Panc1 (cell line): ENCODE results near the gene CFAP410. TPM values are rescaled to one million over a fixed set of nuclear protein-coding genes. Genes with fewer than 3 reads are reported as not detected.
A peak's percentile ranks its signal among the peaks of the same experiment; 100 is the strongest.

ENCODE experiments used
- ATAC-seq: fragments of 200-7000 bp; cut with Tn5 transposase; 2 replicates; pipeline ENCODE4 v1.9.1; 2020; ENCODE audit warnings: mild to moderate bottlenecking, moderate library complexity
- BruUV-seq: library from RNA; stranded (reverse); fragments of 400-500 nt; replicated peaks from 2 replicates; lab custom pipeline; 2021; lab: Mats Ljungman, UMichigan
- CTCF ChIA-PET: fragments of 300-600 bp; sonication (Branson Sonifier 250); formaldehyde crosslinking; loops from one replicate; lab custom pipeline; 2022; ENCODE audit warnings: antibody characterized with exemption; lab: Charles Lee
- POLR2A ChIA-PET: fragments of 300-600 bp; sonication (Branson Sonifier 250); formaldehyde crosslinking; loops from one replicate; lab custom pipeline; 2022; ENCODE audit warnings: antibody characterized with exemption; lab: Charles Lee
- DNase-seq: peaks from one replicate; pipeline ENCODE4 v3.0.0-alpha.2; 2010; ENCODE audit warnings: low read depth, low spot score
- H3K27ac ChIP-seq: 2 replicates; pipeline ENCODE4 v1.5.1; 2011; ENCODE audit warnings: mild to moderate bottlenecking, low read length, inconsistent platforms
- H3K27me3 ChIP-seq: fragments of 200-500 bp; sonication (Bioruptor generic); 2 replicates; pipeline ENCODE4 v1.6.0; 2014; ENCODE audit warnings: low read length, inconsistent platforms; ENCODE audit not compliant: control insufficient read depth, insufficient read depth
- H3K36me3 ChIP-seq: fragments of 200-500 bp; sonication (Bioruptor generic); 2 replicates; pipeline ENCODE4 v1.5.1; 2014; ENCODE audit warnings: inconsistent platforms, mild to moderate bottlenecking, low read length, moderate library complexity; ENCODE audit not compliant: control insufficient read depth, insufficient read depth
- H3K4me1 ChIP-seq: 2 replicates; pipeline ENCODE4 v1.5.1; 2011; ENCODE audit warnings: inconsistent platforms, mild to moderate bottlenecking, low read length, moderate library complexity; ENCODE audit not compliant: control insufficient read depth, insufficient read depth
- H3K4me3 ChIP-seq, 2 experiments: 2 replicates each; pipeline ENCODE4 v1.5.1; 2011 to 2012; ENCODE audit warnings: low read depth in 2 of 2, low read length in 2 of 2, mild to moderate bottlenecking in 2 of 2, inconsistent platforms in 1 of 2, moderate library complexity in 1 of 2
- H3K9me3 ChIP-seq: fragments of 200-500 bp; sonication (Bioruptor generic); 2 replicates; pipeline ENCODE4 v1.5.1; 2014; ENCODE audit warnings: low read depth, mild to moderate bottlenecking, inconsistent platforms, low read length, moderate library complexity; ENCODE audit not compliant: control insufficient read depth, insufficient read depth
- CTCF ChIP-seq: fragments of 450-650 bp; IDR thresholded peaks from 2 replicates; pipeline ENCODE4 v1.5.1; 2017; ENCODE audit warnings: mild to moderate bottlenecking
- POLR2AphosphoS5 ChIP-seq: IDR thresholded peaks from 2 replicates; pipeline ENCODE4 v1.6.1; 2012; ENCODE audit warnings: mild to moderate bottlenecking, low read depth, low read length, moderate library complexity
- REST ChIP-seq, 2 experiments: IDR thresholded peaks; 2 replicates each; pipeline ENCODE4 v1.6.1; 2011 to 2012; ENCODE audit warnings: low read depth in 2 of 2, control low read depth in 1 of 2, low read length in 1 of 2, mild to moderate bottlenecking in 1 of 2, moderate library complexity in 1 of 2; ENCODE audit not compliant: insufficient read depth in 1 of 2
- SIN3A ChIP-seq: IDR thresholded peaks from 2 replicates; pipeline ENCODE4 v1.6.1; 2012; ENCODE audit warnings: low read depth, mild to moderate bottlenecking, low read length, moderate library complexity, borderline replicate concordance; ENCODE audit not compliant: insufficient read depth
- TCF7L2 ChIP-seq: IDR thresholded peaks from 2 replicates; pipeline ENCODE4 v1.6.1; 2011; ENCODE audit warnings: mild to moderate bottlenecking, low read depth, low read length, inconsistent platforms
- in situ Hi-C: cut with HindIII; loops from 2 replicates; pipeline ENCODE4 v1.10.0; 2016; ENCODE audit warnings: low sequenced_read_pairs, low pct_unique_long_range_greater_than_20kb
- intact Hi-C: fragments of 100-400 bp; cut with micrococcal nuclease; formaldehyde crosslinking; loops from one replicate; pipeline ENCODE4 v1.10.0; 2022; ENCODE audit not compliant: unreplicated experiment
- total RNA-seq: library from RNA; stranded (reverse); gene quantifications from one replicate; pipeline ENCODE4 v1.2.1, GENCODE V29; 2021; ENCODE audit not compliant: unreplicated experiment

Gene CFAP410
- total RNA-seq, 1 experiment from 2014 or later, result 11.8 TPM

- no peaks in the 10 kb centered on the region for H3K9me3 ChIP-seq
- peaks cover 13% of the 10 kb centered on the region for H3K4me1 ChIP-seq
- H3K27me3 ChIP-seq, result no peaks in the 10 kb centered on the region
- no peak for DNase-seq
- no peaks in the 10 kb centered on the region; the same call in 1 of the 2 replicates for H3K36me3 ChIP-seq
- ChIA-PET CTCF (no interaction called here), POLR2A (no interaction called here)
- H3K27ac ChIP-seq, result no peak overlapping the region
- intact Hi-C loops (no loop called here), in situ Hi-C loops (no loop called here)
- ATAC-seq, result peak; percentile 71
- TF ChIP-seq CTCF (peak; percentile 83), SIN3A (no peak)
- no peak overlapping the region for H3K4me3 ChIP-seq
- no TSS peak for BruUV-seq
Observed at GRCh38 chr21:44304877-44305293, 34.3 kb downstream of the CFAP410 start.

DNA sequence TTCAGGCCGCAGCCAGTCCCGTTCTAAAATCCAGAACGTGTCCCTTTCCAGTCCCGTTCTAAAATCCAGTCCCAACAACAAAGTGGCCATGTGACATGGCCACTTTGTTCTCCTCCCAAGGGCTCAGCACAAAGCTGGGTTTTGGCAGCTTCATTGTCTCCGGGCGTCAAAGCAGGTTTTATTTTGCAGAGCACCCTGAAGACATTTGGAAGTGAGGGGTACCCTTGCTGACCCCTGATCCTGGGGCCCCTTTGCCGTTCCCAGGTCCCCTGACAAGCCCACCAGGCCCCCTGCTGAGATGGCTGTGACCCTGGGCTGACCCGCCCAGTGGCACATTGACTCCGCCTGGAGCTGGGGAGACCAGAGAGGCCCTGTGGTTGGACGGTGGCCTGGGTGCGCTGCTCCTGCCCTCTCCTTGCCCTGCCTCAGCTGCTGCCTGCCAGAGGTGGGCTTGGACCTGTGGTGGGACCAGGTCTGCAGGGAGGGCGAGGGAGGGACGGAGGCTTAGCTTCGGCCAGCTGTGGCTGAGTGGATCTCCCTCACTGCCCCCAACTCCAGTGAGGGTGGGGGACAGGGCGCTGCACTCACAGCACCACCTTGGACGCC is 35.1 kb downstream of the CFAP410 start:
- ATAC-seq (no peak), DNase-seq (no peak)
- Histone ChIP-seq H3K36me3 (no peaks in the 10 kb centered on the region; the same call in 1 of the 2 replicates), H3K4me1 (peaks cover 15% of the 10 kb centered on the region), H3K9me3 (no peaks in the 10 kb centered on the region), H3K27ac (no peak overlapping the region), H3K4me3 (no peak overlapping the region), H3K27me3 (no peaks in the 10 kb centered on the region)
- TF ChIP-seq TCF7L2, result no peak
- no peak for TF ChIP-seq SIN3A
- TF ChIP-seq CTCF, result no peak
- TF ChIP-seq POLR2AphosphoS5, result no peak
- TF ChIP-seq REST (IDR thresholded peaks at IDR 0.05; ENCODE audit: insufficient read depth in 1 of 2, low read depth in 2 of 2, low read length in 1 of 2), result no peak
- no TSS peak for BruUV-seq
- intact Hi-C loops, result no loop called here
- ChIA-PET POLR2A (no interaction called here), CTCF (no interaction called here)
- in situ Hi-C loops, result no loop called here
